IMR-90 (cell line): ENCODE measurements around the gene AP3M1. TPM values are rescaled to one million over a fixed set of nuclear protein-coding genes. Genes with fewer than 3 reads are reported as not detected.

ENCODE experiments used
- ATAC-seq: fragments of 200-7000 bp; cut with Tn5 transposase; 2 replicates; pipeline ENCODE4 v1.9.1; 2020; ENCODE audit warnings: low read depth, mild to moderate bottlenecking, moderate library complexity
- BruUV-seq: library from RNA; stranded (reverse); fragments of 400-500 nt; replicated peaks from 2 replicates; lab custom pipeline; 2021; lab: Mats Ljungman, UMichigan
- CTCF ChIA-PET: fragments of 300-600 bp; formaldehyde crosslinking; extraction: SDS; loops from one replicate; lab custom pipeline; 2021; ENCODE audit warnings: antibody characterized with exemption; lab: Yijun Ruan, JAX
- POLR2A ChIA-PET: fragments of 300-600 bp; sonication (Branson Sonifier 250); formaldehyde crosslinking; loops from one replicate; lab custom pipeline; 2022; ENCODE audit warnings: antibody characterized with exemption; ENCODE audit not compliant: unreplicated experiment; lab: Charles Lee
- DNase-seq: peaks from one replicate; pipeline ENCODE4 v3.0.0; 2013
- H2AFZ ChIP-seq: replicated peaks from 2 replicates; pipeline ENCODE3; 2013; ENCODE audit warnings: low read length, mild to moderate bottlenecking; ENCODE audit not compliant: poor library complexity
- H2AK5ac ChIP-seq: 2 replicates; pipeline ENCODE4 v1.6.1; 2013; ENCODE audit warnings: low read depth, low read length, inconsistent platforms
- H2AK9ac ChIP-seq: replicated peaks from 2 replicates; pipeline ENCODE3; 2013; ENCODE audit warnings: mild to moderate bottlenecking, low read depth, low read length, moderate library complexity; ENCODE audit not compliant: poor library complexity
- H2BK120ac ChIP-seq: 2 replicates; pipeline ENCODE4 v1.6.1; 2013; ENCODE audit warnings: low read depth, low read length, inconsistent platforms
- H2BK15ac ChIP-seq: 3 replicates; pipeline ENCODE4 v1.6.1; 2013; ENCODE audit warnings: low read depth, low read length, inconsistent platforms
- H2BK20ac ChIP-seq: 2 replicates; pipeline ENCODE4 v1.6.1; 2013; ENCODE audit warnings: low read depth, mild to moderate bottlenecking, inconsistent platforms, low read length, moderate library complexity
- H2BK5ac ChIP-seq: 2 replicates; pipeline ENCODE4 v1.6.1; 2013; ENCODE audit warnings: mild to moderate bottlenecking, low read depth, low read length, inconsistent platforms; ENCODE audit not compliant: poor library complexity, severe bottlenecking
- H3K14ac ChIP-seq: replicated peaks from 2 replicates; pipeline ENCODE4 v1.6.1; 2013; ENCODE audit warnings: low read depth, low read length, inconsistent platforms
- H3K18ac ChIP-seq: 2 replicates; pipeline ENCODE4 v1.6.1; 2013; ENCODE audit warnings: low read depth, low read length, control low read depth
- H3K23ac ChIP-seq: 2 replicates; pipeline ENCODE4 v1.6.1; 2013; ENCODE audit warnings: low read depth, low read length, inconsistent platforms
- H3K27ac ChIP-seq: 2 replicates; pipeline ENCODE4 v1.5.1; 2013; ENCODE audit warnings: mild to moderate bottlenecking, control low read depth, low read length; ENCODE audit not compliant: insufficient read depth
- H3K27me3 ChIP-seq: 2 replicates; pipeline ENCODE4 v1.6.1; 2013; ENCODE audit warnings: low read length; ENCODE audit not compliant: control insufficient read depth, insufficient read depth
- H3K36me3 ChIP-seq: 2 replicates; pipeline ENCODE4 v1.6.1; 2013; ENCODE audit warnings: low read length, mixed read lengths; ENCODE audit not compliant: control insufficient read depth, insufficient read depth
- H3K4ac ChIP-seq: 2 replicates; pipeline ENCODE4 v1.6.1; 2013; ENCODE audit warnings: low read depth, low read length, inconsistent platforms
- H3K4me1 ChIP-seq: 2 replicates; pipeline ENCODE4 v1.6.1; 2013; ENCODE audit warnings: low read length, mixed read lengths; ENCODE audit not compliant: control insufficient read depth, insufficient read depth
- H3K4me2 ChIP-seq: 2 replicates; pipeline ENCODE4 v1.6.1; 2013; ENCODE audit warnings: low read depth, mild to moderate bottlenecking, control low read depth, low read length, moderate library complexity
- H3K4me3 ChIP-seq: 2 replicates; pipeline ENCODE4 v1.5.1; 2013; ENCODE audit warnings: low read depth, mild to moderate bottlenecking, control low read depth, low read length, moderate library complexity; ENCODE audit not compliant: insufficient read depth
- H3K56ac ChIP-seq: 2 replicates; pipeline ENCODE4 v1.6.1; 2013; ENCODE audit warnings: low read length, inconsistent platforms; ENCODE audit not compliant: insufficient read depth; ENCODE audit errors: extremely low read depth
- H3K79me1 ChIP-seq, 2 experiments: 2 replicates each; pipeline ENCODE4 v1.6.1; 2013; ENCODE audit warnings: low read length in 2 of 2, inconsistent platforms in 1 of 2, low read depth in 1 of 2
- H3K9ac ChIP-seq: 2 replicates; pipeline ENCODE4 v1.6.1; 2013; ENCODE audit warnings: low read depth, low read length, control low read depth
- H3K9me1 ChIP-seq: 2 replicates; pipeline ENCODE4 v1.6.1; 2013; ENCODE audit warnings: low read length, inconsistent platforms; ENCODE audit not compliant: insufficient read depth
- H3K9me3 ChIP-seq: 2 replicates; pipeline ENCODE4 v1.6.1; 2013; ENCODE audit warnings: low read length; ENCODE audit not compliant: control insufficient read depth, insufficient read depth
- H4K20me1 ChIP-seq: 2 replicates; pipeline ENCODE4 v1.6.1; 2013; ENCODE audit warnings: low read length, inconsistent platforms; ENCODE audit not compliant: insufficient read depth
- H4K5ac ChIP-seq: 2 replicates; pipeline ENCODE4 v1.6.1; 2013; ENCODE audit warnings: mild to moderate bottlenecking, low read depth, low read length, control low read depth
- H4K8ac ChIP-seq, 2 experiments: 2 replicates each; pipeline ENCODE4 v1.6.1; 2013; ENCODE audit warnings: low read depth in 2 of 2, low read length in 2 of 2, control low read depth in 1 of 2, inconsistent platforms in 1 of 2
- H4K91ac ChIP-seq: 2 replicates; pipeline ENCODE4 v1.6.1; 2013; ENCODE audit warnings: low read depth, low read length, inconsistent platforms; ENCODE audit not compliant: insufficient read depth
- CEBPB ChIP-seq: IDR thresholded peaks from 2 replicates; pipeline ENCODE4 v1.6.1; 2012; ENCODE audit warnings: low read depth, low read length, improper control_type of control experiment
- ELK1 ChIP-seq: fragments of 150-350 bp; IDR thresholded peaks from 2 replicates; pipeline ENCODE4 v1.6.1; 2016; ENCODE audit warnings: low read depth, mild to moderate bottlenecking, low read length, moderate library complexity, borderline replicate concordance
- MAFK ChIP-seq: IDR thresholded peaks from 2 replicates; pipeline ENCODE4 v1.6.1; 2012; ENCODE audit warnings: low read depth, low read length, improper control_type of control experiment
- MAZ ChIP-seq: IDR thresholded peaks from 2 replicates; pipeline ENCODE4 v1.6.1; 2012; ENCODE audit warnings: low read depth, mild to moderate bottlenecking, low read length, improper control_type of control experiment, moderate library complexity, borderline replicate concordance
- MXI1 ChIP-seq: IDR thresholded peaks from 2 replicates; pipeline ENCODE4 v1.6.1; 2012; ENCODE audit warnings: low read depth, mild to moderate bottlenecking, low read length, moderate library complexity, borderline replicate concordance
- POLR2A ChIP-seq: IDR thresholded peaks from 2 replicates; pipeline ENCODE4 v1.6.1; 2012; ENCODE audit warnings: mild to moderate bottlenecking, low read depth, low read length
- RAD21 ChIP-seq: IDR thresholded peaks from 2 replicates; pipeline ENCODE4 v1.6.1; 2012; ENCODE audit warnings: low read length, improper control_type of control experiment
- RFX5 ChIP-seq: IDR thresholded peaks from 2 replicates; pipeline ENCODE4 v1.8.0; 2012; ENCODE audit warnings: low read depth, mild to moderate bottlenecking, low read length, moderate library complexity
- USF2 ChIP-seq: fragments of 150-350 bp; IDR thresholded peaks from 2 replicates; pipeline ENCODE4 v1.6.1; 2017; ENCODE audit warnings: mild to moderate bottlenecking, antibody characterized with exemption, low read length, low read depth
- WGBS, 2 experiments: methylation state at CpG; one replicate each; pipeline versions ENCODE4 v1.1.5 to v1.1.7; 2013; ENCODE audit warnings: missing lambda C conversion rate in 2 of 2; ENCODE audit not compliant: insufficient read length in 1 of 2; ENCODE audit errors: extremely low coverage in 2 of 2; 5-methylcytosine and 5-hydroxymethylcytosine counted together
- dilution Hi-C: fragments of 300-500 bp; cut with HindIII; formaldehyde crosslinking; loops from one replicate; pipeline ENCODE4 v1.14.3; 2018; ENCODE audit warnings: low sequenced_read_pairs; ENCODE audit not compliant: unreplicated experiment
- in situ Hi-C: fragments of 300-500 bp; cut with MboI; formaldehyde crosslinking; loops from 3 replicates; pipeline ENCODE4 v1.14.3; 2019; ENCODE audit warnings: low sequenced_read_pairs, inconsistent platforms, mixed read lengths
- intact Hi-C: fragments of 100-400 bp; cut with micrococcal nuclease; formaldehyde crosslinking; loops from 2 replicates; pipeline ENCODE4 v1.10.0; 2022
- polyA plus RNA-seq, 3 experiments: library from polyadenylated mRNA; depleted of rRNA; stranded (reverse); fragments of >200 nt; gene quantifications; 2 replicates each; pipeline ENCODE4 v1.2.3, GENCODE V29; 2012; ENCODE audit warnings: low replicate concordance in 1 of 3
- total RNA-seq: library from RNA; depleted of rRNA; stranded (reverse); fragments of >200 nt; gene quantifications from 2 replicates; pipeline ENCODE4 v1.2.3, GENCODE V29; 2012

Gene AP3M1
- total and polyA plus RNA-seq, 2 of the 4 experiments (the other 2 are of a cell fraction) = 26.6 to 46.4 TPM

- H3K14ac ChIP-seq = no peak overlapping the region
- no peak overlapping the region for H2AK5ac ChIP-seq
- no peak overlapping the region for H3K4me2 ChIP-seq
- H3K27ac ChIP-seq = no peak overlapping the region
- H3K18ac ChIP-seq = no peak overlapping the region
- H3K36me3 ChIP-seq = peaks cover 30% of the 10 kb centered on the region
- H3K4ac ChIP-seq = no peak overlapping the region
- CTCF ChIA-PET = no interaction called here
- H2BK120ac ChIP-seq = no peak overlapping the region
- H3K56ac ChIP-seq = no peak overlapping the region
- POLR2A ChIA-PET = no interaction called here
- H3K23ac ChIP-seq = no peak overlapping the region
- H3K9me3 ChIP-seq = no peaks in the 10 kb centered on the region
- no TSS peak for BruUV-seq
- no peak overlapping the region for H2BK20ac ChIP-seq
- H3K9me1 ChIP-seq = no peaks in the 10 kb centered on the region
- no peak overlapping the region for H2AFZ ChIP-seq
- H3K79me1 ChIP-seq = peaks cover 8 to 19% of the 10 kb centered on the region in 2 experiments
- intact Hi-C loops (no loop called here), dilution Hi-C loops (no loop called here), in situ Hi-C loops (no loop called here)
- H3K4me1 ChIP-seq = no peaks in the 10 kb centered on the region
- H4K91ac ChIP-seq = no peak overlapping the region
- no peak for TF ChIP-seq RAD21
- TF ChIP-seq USF2 = no peak
- TF ChIP-seq MXI1 = no peak
- no peak for TF ChIP-seq POLR2A
- TF ChIP-seq CEBPB = no peak
- no peak for TF ChIP-seq MAZ
- TF ChIP-seq ELK1 = no peak
- no peak for TF ChIP-seq MAFK
- no peak for TF ChIP-seq RFX5
- no peak overlapping the region for H4K8ac ChIP-seq
- WGBS, 2 experiments = no CpG with 5 or more reads among the region's 3 CpGs
- H4K5ac ChIP-seq = no peak overlapping the region
- no peak overlapping the region for H2AK9ac ChIP-seq
- no peak overlapping the region for H2BK5ac ChIP-seq
- no peak for DNase-seq
- H4K20me1 ChIP-seq = peaks cover 4% of the 10 kb centered on the region; the same call in 1 of the 2 replicates
- H3K9ac ChIP-seq = no peak overlapping the region
- H2BK15ac ChIP-seq = no peak overlapping the region
- no peak for ATAC-seq
- no peaks in the 10 kb centered on the region for H3K27me3 ChIP-seq
- H3K4me3 ChIP-seq = no peak overlapping the region
Observed at GRCh38 chr10:74135452-74135851, 15.2 kb downstream of the AP3M1 start.
